Measurements from ENCODE around the gene MYL12B.

Gene MYL12B

GRCh38 chr18:3281456-3282400 lies 19.8 kb downstream of the MYL12B start:
- no peak overlapping the region for H3K4ac ChIP-seq (ENCODE audit: low read depth, low read length)
- H4K8ac ChIP-seq (ENCODE audit: low read depth, low read length) = no peak overlapping the region
- H3K4me2 ChIP-seq (ENCODE audit: low read length) = no peak overlapping the region
- H3K4me1 ChIP-seq (ENCODE audit: control insufficient read depth in 1 of 2, insufficient read depth in 2 of 2, low read length in 2 of 2) = peaks cover 6 to 12% of the 10 kb centered on the region in 2 experiments
- H2BK5ac ChIP-seq (ENCODE audit: low read depth, low read length, poor library complexity) = no peak overlapping the region
- no peak overlapping the region for H4K91ac ChIP-seq (ENCODE audit: low read depth, low read length)
- no peak overlapping the region for H2AFZ ChIP-seq (ENCODE audit: insufficient read depth, low read length, poor library complexity)
- H3K9ac ChIP-seq (ENCODE audit: low read length) = no peak overlapping the region
- H3K4me3 ChIP-seq (ENCODE audit: low read depth, low read length) = no peak overlapping the region
- no peaks in the 10 kb centered on the region for H3K27me3 ChIP-seq (ENCODE audit: insufficient read depth, low read length)
- H4K12ac ChIP-seq (ENCODE audit: low read depth, low read length) = no peak overlapping the region
- no CpG with 5 or more reads among the region's 2 CpGs for WGBS (ENCODE audit: extremely low coverage, insufficient coverage, insufficient read length)
- H3K79me2 ChIP-seq (ENCODE audit: control insufficient read depth, insufficient read depth, low read length, poor library complexity) = no peaks in the 10 kb centered on the region
- peaks cover 0 to 6% of the 10 kb centered on the region in 2 experiments for H3K36me3 ChIP-seq (ENCODE audit: control insufficient read depth in 1 of 2, insufficient read depth in 2 of 2, low read length in 2 of 2)
- peaks cover 3% of the 10 kb centered on the region for H3K79me1 ChIP-seq (ENCODE audit: low read length)
- H3K27ac ChIP-seq (ENCODE audit: low read depth, low read length) = no peak overlapping the region
- no peak overlapping the region for H2AK5ac ChIP-seq (ENCODE audit: low read length)
- no peak overlapping the region for H3K23ac ChIP-seq (ENCODE audit: low read length)
- H3K18ac ChIP-seq (ENCODE audit: low read length) = no peak overlapping the region
- H3K14ac ChIP-seq (ENCODE audit: low read length) = no peak overlapping the region
- DNase-seq = peak in 1 of 2 donors; percentile 97
- peak overlapping the region; percentile 25 for H2BK120ac ChIP-seq (ENCODE audit: insufficient read depth, low read length, poor library complexity)
- no peak overlapping the region for H2BK12ac ChIP-seq (ENCODE audit: low read length)
- no peaks in the 10 kb centered on the region for H3K9me3 ChIP-seq (ENCODE audit: insufficient read depth, low read depth, low read length)

- Histone ChIP-seq H3K23ac (ENCODE audit: low read length) (no peak overlapping the region), H3K4me2 (ENCODE audit: low read length) (no peak overlapping the region), H2BK12ac (ENCODE audit: low read length) (peak overlapping the region; percentile 10), H4K12ac (ENCODE audit: low read depth, low read length) (no peak overlapping the region), H3K4ac (ENCODE audit: low read depth, low read length) (no peak overlapping the region), H3K27me3 (ENCODE audit: insufficient read depth, low read length) (no peaks in the 10 kb centered on the region), H3K14ac (ENCODE audit: low read length) (no peak overlapping the region), H3K9ac (ENCODE audit: low read length) (no peak overlapping the region), H2AFZ (ENCODE audit: insufficient read depth, low read length, poor library complexity) (no peak overlapping the region), H4K91ac (ENCODE audit: low read depth, low read length) (peak overlapping the region; percentile 2), H4K8ac (ENCODE audit: low read depth, low read length) (peak overlapping the region; percentile 11), H3K18ac (ENCODE audit: low read length) (no peak overlapping the region), H3K4me3 (ENCODE audit: low read depth, low read length) (no peak overlapping the region), H3K4me1 (ENCODE audit: control insufficient read depth in 1 of 2, insufficient read depth in 2 of 2, low read length in 2 of 2) (peaks cover 6 to 12% of the 10 kb centered on the region in 2 experiments), H3K9me3 (ENCODE audit: insufficient read depth, low read depth, low read length) (no peaks in the 10 kb centered on the region), H3K27ac (ENCODE audit: low read depth, low read length) (no peak overlapping the region), H3K36me3 (ENCODE audit: control insufficient read depth in 1 of 2, insufficient read depth in 2 of 2, low read length in 2 of 2) (no peaks in the 10 kb centered on the region), H3K79me1 (ENCODE audit: low read length) (peaks cover 3% of the 10 kb centered on the region), H3K79me2 (ENCODE audit: control insufficient read depth, insufficient read depth, low read length, poor library complexity) (no peaks in the 10 kb centered on the region), H2BK5ac (ENCODE audit: low read depth, low read length, poor library complexity) (no peak overlapping the region), H2BK120ac (ENCODE audit: insufficient read depth, low read length, poor library complexity) (no peak overlapping the region), H2AK5ac (ENCODE audit: low read length) (no peak overlapping the region)
- DNase-seq = no peak
- no CpG with 5 or more reads among the region's 10 CpGs for WGBS (ENCODE audit: extremely low coverage, insufficient coverage, insufficient read length)
Measured at GRCh38 chr18:3283253-3283863, 21.4 kb downstream of the MYL12B start.

- H3K27me3 ChIP-seq (ENCODE audit: insufficient read depth, low read length) = no peaks in the 10 kb centered on the region
- no peak overlapping the region for H2AFZ ChIP-seq (ENCODE audit: insufficient read depth, low read length, poor library complexity)
- H3K9ac ChIP-seq (ENCODE audit: low read length) = no peak overlapping the region
- peaks cover 3% of the 10 kb centered on the region for H3K79me1 ChIP-seq (ENCODE audit: low read length)
- no peak overlapping the region for H3K4me2 ChIP-seq (ENCODE audit: low read length)
- H3K27ac ChIP-seq (ENCODE audit: low read depth, low read length) = no peak overlapping the region
- peak overlapping the region; percentile 3 for H2BK5ac ChIP-seq (ENCODE audit: low read depth, low read length, poor library complexity)
- H3K23ac ChIP-seq (ENCODE audit: low read length) = no peak overlapping the region
- peak overlapping the region; percentile 5 for H2BK12ac ChIP-seq (ENCODE audit: low read length)
- no peak overlapping the region for H4K12ac ChIP-seq (ENCODE audit: low read depth, low read length)
- no peak overlapping the region for H2AK5ac ChIP-seq (ENCODE audit: low read length)
- peaks cover 6 to 12% of the 10 kb centered on the region in 2 experiments for H3K4me1 ChIP-seq (ENCODE audit: control insufficient read depth in 1 of 2, insufficient read depth in 2 of 2, low read length in 2 of 2)
- no peak for DNase-seq
- H3K4me3 ChIP-seq (ENCODE audit: low read depth, low read length) = no peak overlapping the region
- H3K36me3 ChIP-seq (ENCODE audit: control insufficient read depth in 1 of 2, insufficient read depth in 2 of 2, low read length in 2 of 2) = no peaks in the 10 kb centered on the region
- H3K9me3 ChIP-seq (ENCODE audit: insufficient read depth, low read depth, low read length) = no peaks in the 10 kb centered on the region
- WGBS (ENCODE audit: extremely low coverage, insufficient coverage, insufficient read length) = no CpG with 5 or more reads among the region's 7 CpGs
- H3K79me2 ChIP-seq (ENCODE audit: control insufficient read depth, insufficient read depth, low read length, poor library complexity) = no peaks in the 10 kb centered on the region
- no peak overlapping the region for H4K8ac ChIP-seq (ENCODE audit: low read depth, low read length)
- H4K91ac ChIP-seq (ENCODE audit: low read depth, low read length) = peak overlapping the region; percentile 2
- H3K14ac ChIP-seq (ENCODE audit: low read length) = no peak overlapping the region
- no peak overlapping the region for H3K18ac ChIP-seq (ENCODE audit: low read length)
- peak overlapping the region; percentile 29 for H2BK120ac ChIP-seq (ENCODE audit: insufficient read depth, low read length, poor library complexity)
- H3K4ac ChIP-seq (ENCODE audit: low read depth, low read length) = no peak overlapping the region
Measured at GRCh38 chr18:3283908-3284307, 22.0 kb downstream of the MYL12B start.

GRCh38 chr18:3284501-3284900 lies 22.6 kb downstream of the MYL12B start:
- Histone ChIP-seq H3K4ac (ENCODE audit: low read depth, low read length) (no peak overlapping the region), H2BK5ac (ENCODE audit: low read depth, low read length, poor library complexity) (no peak overlapping the region), H4K91ac (ENCODE audit: low read depth, low read length) (no peak overlapping the region), H3K9me3 (ENCODE audit: insufficient read depth, low read depth, low read length) (no peaks in the 10 kb centered on the region), H3K4me1 (ENCODE audit: control insufficient read depth in 1 of 2, insufficient read depth in 2 of 2, low read length in 2 of 2) (peaks cover 6 to 12% of the 10 kb centered on the region in 2 experiments), H3K79me1 (ENCODE audit: low read length) (peaks cover 3% of the 10 kb centered on the region), H3K36me3 (ENCODE audit: control insufficient read depth in 1 of 2, insufficient read depth in 2 of 2, low read length in 2 of 2) (no peaks in the 10 kb centered on the region), H3K27ac (ENCODE audit: low read depth, low read length) (no peak overlapping the region), H4K12ac (ENCODE audit: low read depth, low read length) (no peak overlapping the region), H3K79me2 (ENCODE audit: control insufficient read depth, insufficient read depth, low read length, poor library complexity) (no peaks in the 10 kb centered on the region), H3K27me3 (ENCODE audit: insufficient read depth, low read length) (no peaks in the 10 kb centered on the region), H2AK5ac (ENCODE audit: low read length) (no peak overlapping the region), H4K8ac (ENCODE audit: low read depth, low read length) (no peak overlapping the region), H3K23ac (ENCODE audit: low read length) (no peak overlapping the region), H3K18ac (ENCODE audit: low read length) (no peak overlapping the region), H3K4me3 (ENCODE audit: low read depth, low read length) (no peak overlapping the region), H2AFZ (ENCODE audit: insufficient read depth, low read length, poor library complexity) (no peak overlapping the region), H3K9ac (ENCODE audit: low read length) (no peak overlapping the region), H2BK120ac (ENCODE audit: insufficient read depth, low read length, poor library complexity) (no peak overlapping the region), H2BK12ac (ENCODE audit: low read length) (no peak overlapping the region), H3K4me2 (ENCODE audit: low read length) (no peak overlapping the region), H3K14ac (ENCODE audit: low read length) (no peak overlapping the region)
- WGBS (ENCODE audit: extremely low coverage, insufficient coverage, insufficient read length) = no CpG with 5 or more reads among the region's 9 CpGs
- peak; percentile 16 to 52 for DNase-seq
